Common myeloid progenitor, CD34-positive (primary cell): ENCODE measurements around the gene GRM1.
"Not testable (repeated sequence)": the region's sequence is repeated elsewhere in the genome, so short reads cannot be mapped to it uniquely, and the experiment has no call there.

Experiments
- CTCF ChIA-PET: fragments of 350-600 bp; sonication (Branson Sonifier 250); formaldehyde crosslinking; loops from one replicate; lab custom pipeline; 2021; ENCODE audit warnings: antibody characterized with exemption; lab: Charles Lee
- POLR2A ChIA-PET: fragments of 350-600 bp; sonication (Branson Sonifier 250); formaldehyde crosslinking; loops from one replicate; lab custom pipeline; 2021; ENCODE audit warnings: antibody characterized with exemption; lab: Charles Lee
- DNase-seq, 3 donors: peaks; one replicate each; pipeline versions ENCODE4 v3.0.0 to v3.0.0-alpha.2; 2013
- H3K27ac ChIP-seq, 2 experiments: 1 replicate in 1 of 2; 2 replicates in 1 of 2; pipeline ENCODE4 v1.7.0; 2013; ENCODE audit warnings: inconsistent platforms in 2 of 2, low read length in 2 of 2, mild to moderate bottlenecking in 2 of 2, low read depth in 1 of 2, moderate library complexity in 1 of 2; ENCODE audit not compliant: severe bottlenecking in 2 of 2, insufficient read depth in 1 of 2, poor library complexity in 1 of 2
- H3K27me3 ChIP-seq, 5 experiments: replicated peaks in 2 of 5; 1 replicate in 3 of 5; 2 replicates in 2 of 5; pipeline versions ENCODE4 v1.6.1 to v1.7.0; 2013; ENCODE audit warnings: low read length in 4 of 5, mild to moderate bottlenecking in 2 of 5, moderate library complexity in 2 of 5, inconsistent platforms in 1 of 5; ENCODE audit not compliant: insufficient read depth in 5 of 5, control insufficient read depth in 4 of 5
- H3K36me3 ChIP-seq, 4 experiments: 1 replicate in 2 of 4; 2 replicates in 2 of 4; pipeline versions ENCODE4 v1.6.1 to v1.7.0; 2013; ENCODE audit warnings: low read length in 3 of 4, control low read depth in 1 of 4, mild to moderate bottlenecking in 1 of 4; ENCODE audit not compliant: control insufficient read depth in 4 of 4, insufficient read depth in 4 of 4
- H3K4me1 ChIP-seq, 4 experiments: 1 replicate in 3 of 4; 2 replicates in 1 of 4; pipeline versions ENCODE4 v1.6.1 to v1.7.1; 2013; ENCODE audit warnings: low read length in 3 of 4, mild to moderate bottlenecking in 3 of 4, control low read depth in 1 of 4, inconsistent platforms in 1 of 4, moderate library complexity in 1 of 4; ENCODE audit not compliant: control insufficient read depth in 4 of 4, insufficient read depth in 4 of 4; ENCODE audit errors: control extremely low read depth in 1 of 4
- H3K4me3 ChIP-seq, 7 experiments: 1 replicate in 4 of 7; 2 replicates in 3 of 7; pipeline versions ENCODE4 v1.5.1 to v1.7.0; 2013; ENCODE audit warnings: mild to moderate bottlenecking in 7 of 7, low read length in 6 of 7, moderate library complexity in 6 of 7, inconsistent platforms in 2 of 7, low read depth in 2 of 7, control low read depth in 1 of 7; ENCODE audit not compliant: insufficient read depth in 4 of 7, control insufficient read depth in 1 of 7; ENCODE audit errors: extremely low read depth in 1 of 7
- H3K9me3 ChIP-seq, 5 experiments: 1 replicate in 4 of 5; 2 replicates in 1 of 5; pipeline versions ENCODE4 v1.6.1 to v1.7.1; 2013; ENCODE audit warnings: low read length in 4 of 5, mild to moderate bottlenecking in 2 of 5, inconsistent platforms in 1 of 5, low read depth in 1 of 5, moderate library complexity in 1 of 5; ENCODE audit not compliant: control insufficient read depth in 4 of 5, insufficient read depth in 2 of 5; ENCODE audit errors: control extremely low read depth in 1 of 5
- WGBS: methylation state at CpG from one replicate; pipeline ENCODE4 v1.1.5; 2013; ENCODE audit not compliant: insufficient coverage; 5-methylcytosine and 5-hydroxymethylcytosine counted together

The GRM1 gene

GRCh38 chr6:146258206-146258605 is 229.3 kb downstream of the GRM1 start:
- POLR2A ChIA-PET: no interaction called here

GRCh38 chr6:146260886-146261285 is 232.0 kb downstream of the GRM1 start:
- H3K36me3 ChIP-seq: no peaks in the 10 kb centered on the region
- CTCF ChIA-PET: no interaction called here
- POLR2A ChIA-PET: interaction anchor here (0.6 kb wide), 1 partner anchor 303 kb away, joined by 4 read pairs; no protein-coding TSS in a partner anchor
- no peaks in the 10 kb centered on the region for H3K4me1 ChIP-seq
- WGBS: 100% methylated on average over 3 of the region's 4 CpGs
- H3K27me3 ChIP-seq: no peaks in the 10 kb centered on the region
- no peak for DNase-seq
- no peak overlapping the region for H3K27ac ChIP-seq
- no peaks in the 10 kb centered on the region for H3K9me3 ChIP-seq
- H3K4me3 ChIP-seq: no peak overlapping the region

More at GRCh38 chr6:146258206-146258605, 229.3 kb downstream of the GRM1 start:
- Histone ChIP-seq H3K9me3 (no peaks in the 10 kb centered on the region), H3K4me1 (no peaks in the 10 kb centered on the region), H3K27me3 (no peaks in the 10 kb centered on the region), H3K4me3 (no peak overlapping the region), H3K27ac (no peak overlapping the region), H3K36me3 (no peaks in the 10 kb centered on the region)
- CTCF ChIA-PET: no interaction called here
- peak in 2 of 3 donors; percentile 4 to 5 for DNase-seq
- no CpG with 5 or more reads among the region's 1 CpG for WGBS

DNA sequence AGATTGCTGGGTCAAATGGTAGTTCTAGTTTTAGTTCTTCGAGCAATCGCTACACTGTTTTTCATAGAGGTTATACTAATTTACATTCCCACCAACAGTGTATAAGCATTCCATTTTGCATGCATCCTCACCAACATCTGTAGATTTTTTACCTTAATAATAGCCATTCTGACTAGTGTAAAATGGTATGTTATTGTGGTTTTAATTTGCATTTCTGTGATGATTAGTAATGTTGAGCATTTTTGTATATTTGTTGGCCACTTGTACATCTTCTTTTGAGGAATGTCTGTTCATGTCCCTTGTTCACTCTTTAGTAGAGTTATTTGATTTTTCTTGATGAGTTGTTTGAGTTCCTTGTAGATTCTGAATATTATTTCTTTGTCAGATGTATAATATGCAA is 236.2 kb downstream of the GRM1 start:
- Histone ChIP-seq H3K4me1 (no peaks in the 10 kb centered on the region), H3K27ac (no peak overlapping the region), H3K27me3 (no peaks in the 10 kb centered on the region), H3K36me3 (no peaks in the 10 kb centered on the region), H3K4me3 (no peak overlapping the region), H3K9me3 (no peaks in the 10 kb centered on the region)
- CTCF ChIA-PET: no interaction called here
- POLR2A ChIA-PET: no interaction called here
- DNase-seq: no peak
- WGBS: no CpG with 5 or more reads among the region's 2 CpGs

DNA sequence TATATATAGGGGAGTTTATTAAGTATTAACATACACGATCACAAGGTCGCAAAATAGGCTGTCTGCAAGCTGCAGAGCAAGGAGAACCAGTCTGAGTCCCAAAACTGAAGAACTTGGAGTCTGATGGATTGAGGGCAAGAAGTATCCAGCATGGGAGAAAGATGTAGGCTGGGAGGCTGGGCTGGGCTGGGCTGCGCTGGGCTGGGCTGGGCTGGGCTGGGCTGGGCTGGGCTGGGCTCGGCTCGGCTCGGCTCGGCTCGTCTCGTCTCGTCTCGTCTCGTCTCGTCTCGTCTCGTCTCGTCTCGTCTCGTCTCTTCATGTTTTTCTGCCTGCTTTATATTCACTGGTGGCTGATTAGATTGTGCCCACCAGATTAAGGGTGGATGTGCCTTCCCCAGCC is 238.6 kb downstream of the GRM1 start:
- H3K4me3 ChIP-seq: no peak overlapping the region
- 100% methylated on average over 2 of the region's 18 CpGs for WGBS
- ChIA-PET POLR2A (no interaction called here), CTCF (no interaction called here)
- H3K9me3 ChIP-seq: no peaks in the 10 kb centered on the region
- H3K27ac ChIP-seq: no peak overlapping the region
- H3K4me1 ChIP-seq: no peaks in the 10 kb centered on the region
- no peaks in the 10 kb centered on the region for H3K27me3 ChIP-seq
- DNase-seq: no peak
- H3K36me3 ChIP-seq: no peaks in the 10 kb centered on the region

- Histone ChIP-seq H3K27me3 (no peaks in the 10 kb centered on the region), H3K36me3 (no peaks in the 10 kb centered on the region), H3K4me1 (no peaks in the 10 kb centered on the region), H3K4me3 (no peak overlapping the region), H3K9me3 (no peaks in the 10 kb centered on the region), H3K27ac (no peak overlapping the region)
- ChIA-PET POLR2A (no interaction called here), CTCF (no interaction called here)
- WGBS: no CpG with 5 or more reads among the region's 1 CpG
- DNase-seq: no peak
These were observed 239.1 kb downstream of the GRM1 start for GRCh38 chr6:146267946-146268345.

DNA sequence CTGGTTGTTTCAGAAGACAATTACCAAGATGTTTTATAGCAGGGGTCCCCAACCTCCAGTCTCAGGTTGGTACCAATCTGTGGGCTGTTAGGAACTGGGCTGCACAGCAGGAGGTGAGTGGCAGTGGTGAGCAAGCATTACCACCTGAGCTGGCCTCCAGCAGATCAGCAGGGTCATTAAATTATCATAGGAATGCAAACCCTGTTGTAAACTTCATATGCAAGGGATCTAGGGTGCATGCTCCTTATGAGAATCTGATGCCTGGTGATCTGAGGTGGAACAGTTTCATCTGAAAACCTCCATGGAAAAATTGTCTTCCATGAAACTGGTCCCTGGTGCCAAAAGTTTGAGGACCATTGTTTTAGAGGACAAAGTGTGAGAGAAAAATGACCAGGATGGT is 240.6 kb downstream of the GRM1 start:
- CTCF ChIA-PET: no interaction called here
- H3K27me3 ChIP-seq: no peaks in the 10 kb centered on the region
- no peak overlapping the region for H3K27ac ChIP-seq
- no peaks in the 10 kb centered on the region for H3K4me1 ChIP-seq
- no peak for DNase-seq
- no peaks in the 10 kb centered on the region for H3K36me3 ChIP-seq
- POLR2A ChIA-PET: no interaction called here
- H3K4me3 ChIP-seq: no peak overlapping the region
- H3K9me3 ChIP-seq: no peaks in the 10 kb centered on the region

DNA sequence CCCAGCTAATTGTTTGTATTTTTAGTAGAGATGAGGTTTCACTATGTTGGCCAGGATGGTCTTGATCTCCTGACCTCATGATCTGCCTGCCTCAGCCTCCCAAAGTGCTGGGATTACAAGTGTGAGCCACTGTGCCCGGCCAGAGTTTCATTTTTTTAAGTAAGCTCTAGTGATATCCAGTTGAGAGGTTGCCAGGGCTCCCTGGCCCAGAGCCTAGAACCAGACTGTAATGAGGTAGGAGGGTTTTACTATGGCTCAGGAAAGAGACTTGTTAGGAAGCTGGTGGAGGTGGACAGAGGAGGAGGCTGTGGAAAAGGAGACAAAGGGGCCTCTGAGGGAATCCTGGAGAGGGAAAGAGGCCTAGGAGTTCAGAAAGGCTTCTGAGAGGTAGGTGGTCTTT is 242.3 kb downstream of the GRM1 start:
- DNase-seq, H3K4me3 ChIP-seq, H3K9me3 ChIP-seq, H3K36me3 ChIP-seq, H3K27me3 ChIP-seq, H3K27ac ChIP-seq, POLR2A ChIA-PET, H3K4me1 ChIP-seq, CTCF ChIA-PET: not testable (repeated sequence)
- no CpG with 5 or more reads among the region's 1 CpG for WGBS
